ENCODE results near the gene NCOA7.
"Not testable (repeated sequence)": the region's sequence is repeated elsewhere in the genome, so short reads cannot be mapped to it uniquely, and the experiment has no call there.

DNA sequence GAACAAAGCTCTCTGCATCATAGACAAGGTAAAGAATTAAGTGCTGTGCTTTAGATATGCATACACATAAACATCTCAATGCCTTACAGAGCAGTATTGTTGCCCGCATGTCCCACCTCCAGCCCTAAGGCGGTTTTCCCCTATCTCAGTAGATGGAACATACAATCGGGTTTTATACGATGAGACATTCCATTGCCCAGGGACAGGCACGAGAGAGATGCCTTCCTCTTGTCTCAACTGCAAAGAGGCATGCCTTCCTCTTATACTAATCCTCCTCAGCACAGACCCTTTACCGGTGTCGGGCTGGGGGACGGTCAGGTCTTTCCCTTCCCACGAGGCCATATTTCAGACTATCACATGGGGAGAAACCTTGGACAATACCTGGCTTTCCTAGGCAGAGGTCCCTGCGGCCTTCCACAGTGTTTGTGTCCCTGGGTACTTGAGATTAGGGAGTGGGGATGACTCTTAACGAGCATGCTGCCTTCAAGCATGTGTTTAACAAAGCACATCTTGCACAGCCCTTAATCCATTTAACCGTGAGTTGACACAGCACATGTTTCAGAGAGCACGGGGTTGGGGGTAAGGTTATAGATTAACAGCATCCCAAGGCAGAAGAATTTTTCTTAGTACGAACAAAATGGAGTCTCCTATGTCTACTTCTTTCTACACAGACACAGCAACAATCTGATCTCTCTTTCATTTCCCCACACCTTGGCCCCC is 14.5 kb upstream of the NCOA7 start:
- not testable (repeated sequence) for TF ChIP-seq POLR2A (IDR thresholded peaks at IDR 0.05); EP300 (IDR thresholded peaks at IDR 0.05; ENCODE audit: low read depth); POLR2AphosphoS5 (IDR thresholded peaks at IDR 0.05)
- TF ChIP-seq, protein P1, sequence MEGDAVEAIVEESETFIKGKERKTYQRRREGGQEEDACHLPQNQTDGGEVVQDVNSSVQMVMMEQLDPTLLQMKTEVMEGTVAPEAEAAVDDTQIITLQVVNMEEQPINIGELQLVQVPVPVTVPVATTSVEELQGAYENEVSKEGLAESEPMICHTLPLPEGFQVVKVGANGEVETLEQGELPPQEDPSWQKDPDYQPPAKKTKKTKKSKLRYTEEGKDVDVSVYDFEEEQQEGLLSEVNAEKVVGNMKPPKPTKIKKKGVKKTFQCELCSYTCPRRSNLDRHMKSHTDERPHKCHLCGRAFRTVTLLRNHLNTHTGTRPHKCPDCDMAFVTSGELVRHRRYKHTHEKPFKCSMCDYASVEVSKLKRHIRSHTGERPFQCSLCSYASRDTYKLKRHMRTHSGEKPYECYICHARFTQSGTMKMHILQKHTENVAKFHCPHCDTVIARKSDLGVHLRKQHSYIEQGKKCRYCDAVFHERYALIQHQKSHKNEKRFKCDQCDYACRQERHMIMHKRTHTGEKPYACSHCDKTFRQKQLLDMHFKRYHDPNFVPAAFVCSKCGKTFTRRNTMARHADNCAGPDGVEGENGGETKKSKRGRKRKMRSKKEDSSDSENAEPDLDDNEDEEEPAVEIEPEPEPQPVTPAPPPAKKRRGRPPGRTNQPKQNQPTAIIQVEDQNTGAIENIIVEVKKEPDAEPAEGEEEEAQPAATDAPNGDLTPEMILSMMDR (IDR thresholded peaks at IDR 0.05) = not testable (repeated sequence)
